A549 (cell line): Measurements from ENCODE around the gene NKTR.

ENCODE experiments used
- JUNB ChIP-seq: fragments of >200 bp; sonication (Bioruptor Twin); formaldehyde crosslinking; IDR thresholded peaks from 2 replicates; pipeline ENCODE4 v1.6.1; 2016
- MYC ChIP-seq: IDR thresholded peaks from 2 replicates; pipeline ENCODE4 v1.6.1; 2012; ENCODE audit warnings: mild to moderate bottlenecking, inconsistent platforms, low read length, improper control_type of control experiment, borderline replicate concordance
- POLR2A ChIP-seq: IDR thresholded peaks from 2 replicates; pipeline ENCODE4 v1.6.1; 2012; ENCODE audit warnings: mild to moderate bottlenecking, low read length
- POLR2AphosphoS2 ChIP-seq: conservative IDR thresholded peaks from 2 replicates; pipeline ENCODE4 v1.6.1; 2012; ENCODE audit warnings: low read length, improper control_type of control experiment, inconsistent platforms
- RAD21 ChIP-seq, 2 experiments: fragments of >200 bp in 1 of 2; sonication (Bioruptor Twin) in 1 of 2; formaldehyde crosslinking in 1 of 2; IDR thresholded peaks in 1 of 2; conservative IDR thresholded peaks in 1 of 2; 2 replicates in 1 of 2; 3 replicates in 1 of 2; pipeline ENCODE4 v1.6.1; 2012 to 2018; ENCODE audit warnings: inconsistent platforms in 1 of 2
- TF ChIP-seq, protein P1 (sequence below): fragments of 150-350 bp; IDR thresholded peaks from 2 replicates; pipeline ENCODE4 v1.6.1; 2014; ENCODE audit warnings: low read depth, mild to moderate bottlenecking, low read length
- TF ChIP-seq, protein P2 (sequence below): fragments of >200 bp; sonication (Bioruptor Twin); formaldehyde crosslinking; IDR thresholded peaks from 3 replicates; pipeline ENCODE4 v1.5.1; 2016
- TF ChIP-seq, protein P3 (sequence below): IDR thresholded peaks from 2 replicates; pipeline ENCODE4 v1.6.1; 2012

DNA sequence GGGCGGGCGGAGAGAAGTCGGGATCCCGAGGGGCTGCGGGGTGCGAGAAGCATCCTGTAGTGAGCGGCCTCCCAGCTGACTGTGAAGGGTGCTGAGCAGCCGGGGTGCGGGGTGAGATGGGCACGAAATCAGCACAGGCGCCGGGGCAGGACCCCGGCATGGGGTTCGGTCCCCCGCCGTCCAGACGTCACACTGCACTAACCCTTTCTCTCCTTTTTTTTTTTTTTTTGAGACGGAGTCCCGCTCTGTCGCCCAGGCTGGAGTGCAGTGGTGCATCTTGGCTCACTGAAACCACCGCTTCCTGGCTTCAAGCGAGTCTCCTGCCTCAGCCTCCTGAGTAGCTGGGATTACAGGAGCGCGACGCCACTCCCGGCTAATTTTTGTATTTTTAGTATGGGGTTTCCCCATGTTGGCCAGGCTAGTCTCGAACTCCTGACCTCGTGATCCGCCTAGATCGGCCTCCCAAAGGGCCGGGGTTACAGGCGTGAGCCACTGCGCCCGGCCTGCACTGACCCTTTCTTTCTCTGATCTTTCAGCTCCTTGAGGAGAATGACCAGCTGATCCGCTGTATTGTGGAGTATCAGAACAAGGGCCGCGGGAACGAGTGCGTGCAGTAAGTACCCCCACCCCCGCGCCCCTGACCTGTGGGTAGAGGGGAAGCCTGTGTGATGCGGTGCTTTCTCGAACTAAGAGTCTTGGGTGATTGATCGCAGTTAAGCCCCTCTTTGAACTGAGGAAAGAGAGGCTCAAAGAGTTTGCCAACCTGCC is 9.3 kb upstream of the NKTR start:
- TF ChIP-seq POLR2A (no peak), POLR2AphosphoS2 (no peak), MYC (no peak), JUNB (no peak), RAD21 (conservative IDR thresholded peaks at IDR 0.05 in 1 of 2, IDR thresholded peaks at IDR 0.05 in 1 of 2) (no peak)
- TF ChIP-seq, protein P1, sequence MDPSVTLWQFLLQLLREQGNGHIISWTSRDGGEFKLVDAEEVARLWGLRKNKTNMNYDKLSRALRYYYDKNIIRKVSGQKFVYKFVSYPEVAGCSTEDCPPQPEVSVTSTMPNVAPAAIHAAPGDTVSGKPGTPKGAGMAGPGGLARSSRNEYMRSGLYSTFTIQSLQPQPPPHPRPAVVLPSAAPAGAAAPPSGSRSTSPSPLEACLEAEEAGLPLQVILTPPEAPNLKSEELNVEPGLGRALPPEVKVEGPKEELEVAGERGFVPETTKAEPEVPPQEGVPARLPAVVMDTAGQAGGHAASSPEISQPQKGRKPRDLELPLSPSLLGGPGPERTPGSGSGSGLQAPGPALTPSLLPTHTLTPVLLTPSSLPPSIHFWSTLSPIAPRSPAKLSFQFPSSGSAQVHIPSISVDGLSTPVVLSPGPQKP: no peak
- TF ChIP-seq, protein P2, sequence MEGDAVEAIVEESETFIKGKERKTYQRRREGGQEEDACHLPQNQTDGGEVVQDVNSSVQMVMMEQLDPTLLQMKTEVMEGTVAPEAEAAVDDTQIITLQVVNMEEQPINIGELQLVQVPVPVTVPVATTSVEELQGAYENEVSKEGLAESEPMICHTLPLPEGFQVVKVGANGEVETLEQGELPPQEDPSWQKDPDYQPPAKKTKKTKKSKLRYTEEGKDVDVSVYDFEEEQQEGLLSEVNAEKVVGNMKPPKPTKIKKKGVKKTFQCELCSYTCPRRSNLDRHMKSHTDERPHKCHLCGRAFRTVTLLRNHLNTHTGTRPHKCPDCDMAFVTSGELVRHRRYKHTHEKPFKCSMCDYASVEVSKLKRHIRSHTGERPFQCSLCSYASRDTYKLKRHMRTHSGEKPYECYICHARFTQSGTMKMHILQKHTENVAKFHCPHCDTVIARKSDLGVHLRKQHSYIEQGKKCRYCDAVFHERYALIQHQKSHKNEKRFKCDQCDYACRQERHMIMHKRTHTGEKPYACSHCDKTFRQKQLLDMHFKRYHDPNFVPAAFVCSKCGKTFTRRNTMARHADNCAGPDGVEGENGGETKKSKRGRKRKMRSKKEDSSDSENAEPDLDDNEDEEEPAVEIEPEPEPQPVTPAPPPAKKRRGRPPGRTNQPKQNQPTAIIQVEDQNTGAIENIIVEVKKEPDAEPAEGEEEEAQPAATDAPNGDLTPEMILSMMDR: no peak
- TF ChIP-seq, protein P3, sequence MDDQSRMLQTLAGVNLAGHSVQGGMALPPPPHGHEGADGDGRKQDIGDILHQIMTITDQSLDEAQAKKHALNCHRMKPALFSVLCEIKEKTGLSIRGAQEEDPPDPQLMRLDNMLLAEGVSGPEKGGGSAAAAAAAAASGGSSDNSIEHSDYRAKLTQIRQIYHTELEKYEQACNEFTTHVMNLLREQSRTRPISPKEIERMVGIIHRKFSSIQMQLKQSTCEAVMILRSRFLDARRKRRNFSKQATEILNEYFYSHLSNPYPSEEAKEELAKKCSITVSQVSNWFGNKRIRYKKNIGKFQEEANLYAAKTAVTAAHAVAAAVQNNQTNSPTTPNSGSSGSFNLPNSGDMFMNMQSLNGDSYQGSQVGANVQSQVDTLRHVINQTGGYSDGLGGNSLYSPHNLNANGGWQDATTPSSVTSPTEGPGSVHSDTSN: no peak
